ENCODE measurements around the gene HTR7. TPM values are rescaled to one million over a fixed set of nuclear protein-coding genes. Genes with fewer than 3 reads are reported as not detected.

Gene HTR7
- polyA plus RNA-seq, 1 donor (not counting 4 experiments of a cell fraction or from before 2014, with no cell fraction given), result 12.2 TPM

GRCh38 chr10:90885176-90885575 lies 27.3 kb upstream of the HTR7 start:
- Histone ChIP-seq H3K36me3 (ENCODE audit: control insufficient read depth in 2 of 2, extremely low read depth in 1 of 2, insufficient read depth in 2 of 2, low read length in 2 of 2) (peaks cover 10 to 16% of the 10 kb centered on the region in 2 experiments), H3K4me1 (ENCODE audit: control insufficient read depth, extremely low read depth, insufficient read depth, low read length) (no peaks in the 10 kb centered on the region), H4K20me1 (ENCODE audit: control insufficient read depth, extremely low read depth, insufficient read depth, low read length) (no peaks in the 10 kb centered on the region), H3K27ac (ENCODE audit: control insufficient read depth, insufficient read depth, low read length) (no peak overlapping the region), H3K4me3 (ENCODE audit: control insufficient read depth in 2 of 3, extremely low read depth in 1 of 3, insufficient read depth in 2 of 3, low read depth in 1 of 3, low read length in 3 of 3) (no peak overlapping the region), H3K4me2 (ENCODE audit: control insufficient read depth, extremely low read depth, insufficient read depth, low read depth, low read length) (no peak overlapping the region), H3K9me3 (ENCODE audit: control insufficient read depth, low read depth, low read length) (no peaks in the 10 kb centered on the region), H3K27me3 (ENCODE audit: control insufficient read depth, extremely low read depth, insufficient read depth, low read length) (no peaks in the 10 kb centered on the region), H3K79me2 (ENCODE audit: control insufficient read depth, insufficient read depth, low read length) (no peaks in the 10 kb centered on the region), H3K9me1 (ENCODE audit: control insufficient read depth, extremely low read depth, insufficient read depth, low read length) (no peaks in the 10 kb centered on the region), H2AFZ (ENCODE audit: control insufficient read depth, low read length) (no peak overlapping the region), H3K9ac (ENCODE audit: control insufficient read depth, extremely low read depth, insufficient read depth, low read length) (no peak overlapping the region)
- FAIRE-seq (no peak), DNase-seq (ENCODE audit: low read depth, low spot score) (no peak)
- TF ChIP-seq CTCF (optimal IDR thresholded peaks at IDR 0.05 in 1 of 3, IDR thresholded peaks at IDR 0.05 in 1 of 3, conservative IDR thresholded peaks at IDR 0.05 in 1 of 3; ENCODE audit: extremely low read depth in 1 of 3, insufficient read depth in 2 of 3, low read length in 3 of 3) (no peak), EZH2 (IDR thresholded peaks at IDR 0.05; ENCODE audit: low read length) (no peak)
- dilution Hi-C loops (cut with MboI; ENCODE audit: extremely low pct_ligation_motif_present, low sequenced_read_pairs), result loop anchor here (25.0 kb wide), 1 partner anchor 377 kb away; no protein-coding TSS in a partner anchor

GRCh38 chr10:90884431-90884830 lies 26.6 kb upstream of the HTR7 start:
- dilution Hi-C loops (cut with MboI; ENCODE audit: extremely low pct_ligation_motif_present, low sequenced_read_pairs), result loop anchor here (25.0 kb wide), 1 partner anchor 378 kb away; no protein-coding TSS in a partner anchor
- no peak overlapping the region for H3K4me2 ChIP-seq (ENCODE audit: control insufficient read depth, extremely low read depth, insufficient read depth, low read depth, low read length)
- TF ChIP-seq EZH2 (IDR thresholded peaks at IDR 0.05; ENCODE audit: low read length) (no peak), CTCF (optimal IDR thresholded peaks at IDR 0.05 in 1 of 3, IDR thresholded peaks at IDR 0.05 in 1 of 3, conservative IDR thresholded peaks at IDR 0.05 in 1 of 3; ENCODE audit: extremely low read depth in 1 of 3, insufficient read depth in 2 of 3, low read length in 3 of 3) (no peak)
- no peak for FAIRE-seq
- H3K9me1 ChIP-seq (ENCODE audit: control insufficient read depth, extremely low read depth, insufficient read depth, low read length), result no peaks in the 10 kb centered on the region
- H3K4me3 ChIP-seq (ENCODE audit: control insufficient read depth in 2 of 3, extremely low read depth in 1 of 3, insufficient read depth in 2 of 3, low read depth in 1 of 3, low read length in 3 of 3), result no peak overlapping the region
- H3K27me3 ChIP-seq (ENCODE audit: control insufficient read depth, extremely low read depth, insufficient read depth, low read length), result no peaks in the 10 kb centered on the region
- DNase-seq (ENCODE audit: low read depth, low spot score), result no peak
- H2AFZ ChIP-seq (ENCODE audit: control insufficient read depth, low read length), result no peak overlapping the region
- H3K9ac ChIP-seq (ENCODE audit: control insufficient read depth, extremely low read depth, insufficient read depth, low read length), result no peak overlapping the region
- no peaks in the 10 kb centered on the region for H3K79me2 ChIP-seq (ENCODE audit: control insufficient read depth, insufficient read depth, low read length)
- H3K27ac ChIP-seq (ENCODE audit: control insufficient read depth, insufficient read depth, low read length), result no peak overlapping the region
- H4K20me1 ChIP-seq (ENCODE audit: control insufficient read depth, extremely low read depth, insufficient read depth, low read length), result no peaks in the 10 kb centered on the region
- no peaks in the 10 kb centered on the region for H3K4me1 ChIP-seq (ENCODE audit: control insufficient read depth, extremely low read depth, insufficient read depth, low read length)
- no peaks in the 10 kb centered on the region for H3K9me3 ChIP-seq (ENCODE audit: control insufficient read depth, low read depth, low read length)
- H3K36me3 ChIP-seq (ENCODE audit: control insufficient read depth in 2 of 2, extremely low read depth in 1 of 2, insufficient read depth in 2 of 2, low read length in 2 of 2), result peaks cover 10 to 16% of the 10 kb centered on the region in 2 experiments
